ENCODE results near the gene NXNL1. TPM values are rescaled to one million over a fixed set of nuclear protein-coding genes. Genes with fewer than 3 reads are reported as not detected.

NXNL1 gene
- total RNA-seq, 1 experiment from 2014 or later, result not detected

DNA sequence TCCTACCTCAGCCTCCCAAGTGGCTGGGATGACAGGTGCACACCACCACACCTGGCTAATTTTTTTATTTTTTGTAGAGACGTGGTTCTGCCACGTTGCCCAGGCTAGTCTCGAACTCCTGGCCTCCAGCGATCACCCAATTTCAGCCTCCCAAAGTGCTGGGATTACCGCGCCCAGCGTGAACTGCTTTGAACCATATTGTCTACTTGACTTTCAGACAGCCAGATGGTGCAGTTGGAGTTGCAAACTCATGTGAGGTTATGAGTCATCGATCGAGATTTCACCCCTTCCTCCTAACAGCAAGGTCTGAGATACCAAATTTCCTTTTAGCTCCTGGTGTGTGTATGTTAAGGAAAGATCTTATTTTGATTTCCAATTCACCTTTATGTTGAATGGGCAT lies 12.3 kb upstream of the NXNL1 start:
- Mint-ChIP-seq H3K9me3 (no peaks in the 10 kb centered on the region), H3K4me3 (no peak overlapping the region), H3K27ac (no peak overlapping the region), H3K4me1 (peaks cover 16% of the 10 kb centered on the region), H3K36me3 (no peaks in the 10 kb centered on the region), H3K27me3 (ENCODE audit: low read depth) (peaks cover 37% of the 10 kb centered on the region)
- POLR2A ChIA-PET, result no interaction called here
- no peak for DNase-seq (ENCODE audit: low spot score)
- TF ChIP-seq, protein P1, sequence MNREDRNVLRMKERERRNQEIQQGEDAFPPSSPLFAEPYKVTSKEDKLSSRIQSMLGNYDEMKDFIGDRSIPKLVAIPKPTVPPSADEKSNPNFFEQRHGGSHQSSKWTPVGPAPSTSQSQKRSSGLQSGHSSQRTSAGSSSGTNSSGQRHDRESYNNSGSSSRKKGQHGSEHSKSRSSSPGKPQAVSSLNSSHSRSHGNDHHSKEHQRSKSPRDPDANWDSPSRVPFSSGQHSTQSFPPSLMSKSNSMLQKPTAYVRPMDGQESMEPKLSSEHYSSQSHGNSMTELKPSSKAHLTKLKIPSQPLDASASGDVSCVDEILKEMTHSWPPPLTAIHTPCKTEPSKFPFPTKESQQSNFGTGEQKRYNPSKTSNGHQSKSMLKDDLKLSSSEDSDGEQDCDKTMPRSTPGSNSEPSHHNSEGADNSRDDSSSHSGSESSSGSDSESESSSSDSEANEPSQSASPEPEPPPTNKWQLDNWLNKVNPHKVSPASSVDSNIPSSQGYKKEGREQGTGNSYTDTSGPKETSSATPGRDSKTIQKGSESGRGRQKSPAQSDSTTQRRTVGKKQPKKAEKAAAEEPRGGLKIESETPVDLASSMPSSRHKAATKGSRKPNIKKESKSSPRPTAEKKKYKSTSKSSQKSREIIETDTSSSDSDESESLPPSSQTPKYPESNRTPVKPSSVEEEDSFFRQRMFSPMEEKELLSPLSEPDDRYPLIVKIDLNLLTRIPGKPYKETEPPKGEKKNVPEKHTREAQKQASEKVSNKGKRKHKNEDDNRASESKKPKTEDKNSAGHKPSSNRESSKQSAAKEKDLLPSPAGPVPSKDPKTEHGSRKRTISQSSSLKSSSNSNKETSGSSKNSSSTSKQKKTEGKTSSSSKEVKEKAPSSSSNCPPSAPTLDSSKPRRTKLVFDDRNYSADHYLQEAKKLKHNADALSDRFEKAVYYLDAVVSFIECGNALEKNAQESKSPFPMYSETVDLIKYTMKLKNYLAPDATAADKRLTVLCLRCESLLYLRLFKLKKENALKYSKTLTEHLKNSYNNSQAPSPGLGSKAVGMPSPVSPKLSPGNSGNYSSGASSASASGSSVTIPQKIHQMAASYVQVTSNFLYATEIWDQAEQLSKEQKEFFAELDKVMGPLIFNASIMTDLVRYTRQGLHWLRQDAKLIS (CRISPR knock-in tag; IDR thresholded peaks at IDR 0.05; ENCODE audit: borderline replicate concordance), result no peak
- TF ChIP-seq, protein P2, sequence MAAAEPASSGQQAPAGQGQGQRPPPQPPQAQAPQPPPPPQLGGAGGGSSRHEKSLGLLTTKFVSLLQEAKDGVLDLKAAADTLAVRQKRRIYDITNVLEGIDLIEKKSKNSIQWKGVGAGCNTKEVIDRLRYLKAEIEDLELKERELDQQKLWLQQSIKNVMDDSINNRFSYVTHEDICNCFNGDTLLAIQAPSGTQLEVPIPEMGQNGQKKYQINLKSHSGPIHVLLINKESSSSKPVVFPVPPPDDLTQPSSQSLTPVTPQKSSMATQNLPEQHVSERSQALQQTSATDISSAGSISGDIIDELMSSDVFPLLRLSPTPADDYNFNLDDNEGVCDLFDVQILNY (CRISPR knock-in tag; IDR thresholded peaks at IDR 0.05), result no peak
- TF ChIP-seq ZNF138 (CRISPR knock-in tag; conservative IDR thresholded peaks at IDR 0.05), result no peak
- TF ChIP-seq RORB (CRISPR knock-in tag; IDR thresholded peaks at IDR 0.05), result no peak
- no peak for TF ChIP-seq TP53 (CRISPR knock-in tag; IDR thresholded peaks at IDR 0.05)
- TF ChIP-seq HMGA2 (CRISPR knock-in tag; IDR thresholded peaks at IDR 0.05), result no peak
- TF ChIP-seq NFYB (CRISPR knock-in tag; conservative IDR thresholded peaks at IDR 0.05; ENCODE audit: low read depth), result no peak
- TF ChIP-seq ETV6 (CRISPR knock-in tag; IDR thresholded peaks at IDR 0.05), result no peak
- TF ChIP-seq ZNF232 (CRISPR knock-in tag; IDR thresholded peaks at IDR 0.05), result no peak
- TF ChIP-seq, protein P3, sequence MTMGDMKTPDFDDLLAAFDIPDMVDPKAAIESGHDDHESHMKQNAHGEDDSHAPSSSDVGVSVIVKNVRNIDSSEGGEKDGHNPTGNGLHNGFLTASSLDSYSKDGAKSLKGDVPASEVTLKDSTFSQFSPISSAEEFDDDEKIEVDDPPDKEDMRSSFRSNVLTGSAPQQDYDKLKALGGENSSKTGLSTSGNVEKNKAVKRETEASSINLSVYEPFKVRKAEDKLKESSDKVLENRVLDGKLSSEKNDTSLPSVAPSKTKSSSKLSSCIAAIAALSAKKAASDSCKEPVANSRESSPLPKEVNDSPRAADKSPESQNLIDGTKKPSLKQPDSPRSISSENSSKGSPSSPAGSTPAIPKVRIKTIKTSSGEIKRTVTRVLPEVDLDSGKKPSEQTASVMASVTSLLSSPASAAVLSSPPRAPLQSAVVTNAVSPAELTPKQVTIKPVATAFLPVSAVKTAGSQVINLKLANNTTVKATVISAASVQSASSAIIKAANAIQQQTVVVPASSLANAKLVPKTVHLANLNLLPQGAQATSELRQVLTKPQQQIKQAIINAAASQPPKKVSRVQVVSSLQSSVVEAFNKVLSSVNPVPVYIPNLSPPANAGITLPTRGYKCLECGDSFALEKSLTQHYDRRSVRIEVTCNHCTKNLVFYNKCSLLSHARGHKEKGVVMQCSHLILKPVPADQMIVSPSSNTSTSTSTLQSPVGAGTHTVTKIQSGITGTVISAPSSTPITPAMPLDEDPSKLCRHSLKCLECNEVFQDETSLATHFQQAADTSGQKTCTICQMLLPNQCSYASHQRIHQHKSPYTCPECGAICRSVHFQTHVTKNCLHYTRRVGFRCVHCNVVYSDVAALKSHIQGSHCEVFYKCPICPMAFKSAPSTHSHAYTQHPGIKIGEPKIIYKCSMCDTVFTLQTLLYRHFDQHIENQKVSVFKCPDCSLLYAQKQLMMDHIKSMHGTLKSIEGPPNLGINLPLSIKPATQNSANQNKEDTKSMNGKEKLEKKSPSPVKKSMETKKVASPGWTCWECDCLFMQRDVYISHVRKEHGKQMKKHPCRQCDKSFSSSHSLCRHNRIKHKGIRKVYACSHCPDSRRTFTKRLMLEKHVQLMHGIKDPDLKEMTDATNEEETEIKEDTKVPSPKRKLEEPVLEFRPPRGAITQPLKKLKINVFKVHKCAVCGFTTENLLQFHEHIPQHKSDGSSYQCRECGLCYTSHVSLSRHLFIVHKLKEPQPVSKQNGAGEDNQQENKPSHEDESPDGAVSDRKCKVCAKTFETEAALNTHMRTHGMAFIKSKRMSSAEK (CRISPR knock-in tag; IDR thresholded peaks at IDR 0.05; ENCODE audit: borderline replicate concordance), result no peak
- no peak for TF ChIP-seq TEAD1 (CRISPR knock-in tag; IDR thresholded peaks at IDR 0.05)
- TF ChIP-seq TEAD4 (CRISPR knock-in tag; IDR thresholded peaks at IDR 0.05), result no peak
- TF ChIP-seq, protein P4, sequence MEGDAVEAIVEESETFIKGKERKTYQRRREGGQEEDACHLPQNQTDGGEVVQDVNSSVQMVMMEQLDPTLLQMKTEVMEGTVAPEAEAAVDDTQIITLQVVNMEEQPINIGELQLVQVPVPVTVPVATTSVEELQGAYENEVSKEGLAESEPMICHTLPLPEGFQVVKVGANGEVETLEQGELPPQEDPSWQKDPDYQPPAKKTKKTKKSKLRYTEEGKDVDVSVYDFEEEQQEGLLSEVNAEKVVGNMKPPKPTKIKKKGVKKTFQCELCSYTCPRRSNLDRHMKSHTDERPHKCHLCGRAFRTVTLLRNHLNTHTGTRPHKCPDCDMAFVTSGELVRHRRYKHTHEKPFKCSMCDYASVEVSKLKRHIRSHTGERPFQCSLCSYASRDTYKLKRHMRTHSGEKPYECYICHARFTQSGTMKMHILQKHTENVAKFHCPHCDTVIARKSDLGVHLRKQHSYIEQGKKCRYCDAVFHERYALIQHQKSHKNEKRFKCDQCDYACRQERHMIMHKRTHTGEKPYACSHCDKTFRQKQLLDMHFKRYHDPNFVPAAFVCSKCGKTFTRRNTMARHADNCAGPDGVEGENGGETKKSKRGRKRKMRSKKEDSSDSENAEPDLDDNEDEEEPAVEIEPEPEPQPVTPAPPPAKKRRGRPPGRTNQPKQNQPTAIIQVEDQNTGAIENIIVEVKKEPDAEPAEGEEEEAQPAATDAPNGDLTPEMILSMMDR (IDR thresholded peaks at IDR 0.05), result no peak
- TF ChIP-seq NFE2L1 (CRISPR knock-in tag; IDR thresholded peaks at IDR 0.05), result no peak
- TF ChIP-seq, protein P5, sequence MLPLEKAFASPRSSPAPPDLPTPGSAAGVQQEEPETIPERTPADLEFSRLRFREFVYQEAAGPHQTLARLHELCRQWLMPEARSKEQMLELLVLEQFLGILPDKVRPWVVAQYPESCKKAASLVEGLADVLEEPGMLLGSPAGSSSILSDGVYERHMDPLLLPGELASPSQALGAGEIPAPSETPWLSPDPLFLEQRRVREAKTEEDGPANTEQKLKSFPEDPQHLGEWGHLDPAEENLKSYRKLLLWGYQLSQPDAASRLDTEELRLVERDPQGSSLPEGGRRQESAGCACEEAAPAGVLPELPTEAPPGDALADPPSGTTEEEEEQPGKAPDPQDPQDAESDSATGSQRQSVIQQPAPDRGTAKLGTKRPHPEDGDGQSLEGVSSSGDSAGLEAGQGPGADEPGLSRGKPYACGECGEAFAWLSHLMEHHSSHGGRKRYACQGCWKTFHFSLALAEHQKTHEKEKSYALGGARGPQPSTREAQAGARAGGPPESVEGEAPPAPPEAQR (CRISPR knock-in tag; IDR thresholded peaks at IDR 0.05), result no peak
- CTCF ChIA-PET, result interaction anchor here (0.7 to 3.5 kb wide), 2 partner anchors 23 to 38 kb away, joined by 3 to 24 read pairs; partner anchors contain the start of gene PGLS
- ATAC-seq, result no peak
